ENCODE results near the gene NAP1L5. TPM values are rescaled to one million over a fixed set of nuclear protein-coding genes. Genes with fewer than 3 reads are reported as not detected.
A peak's percentile ranks its signal among the peaks of the same experiment; 100 is the strongest.

Gene NAP1L5
- total RNA-seq, 1 donor: 6.0 TPM

GRCh38 chr4:88698519-88698918 lies 890 bp upstream of the NAP1L5 start:
- TF ChIP-seq CTCF (IDR thresholded peaks at IDR 0.05; ENCODE audit: insufficient read depth, low read length): no peak
- H3K4me3 ChIP-seq (ENCODE audit: low read depth, low read length): no peak overlapping the region
- DNase-seq (ENCODE audit: low read depth): no peak

GRCh38 chr4:88697141-88697540 lies 488 bp downstream of the NAP1L5 start:
- H3K4me3 ChIP-seq (ENCODE audit: low read depth, low read length): peak overlapping the region; percentile 78
- TF ChIP-seq CTCF (IDR thresholded peaks at IDR 0.05; ENCODE audit: insufficient read depth, low read length): no peak
- DNase-seq (ENCODE audit: low read depth): peak; percentile 34

- H3K4me3 ChIP-seq (ENCODE audit: low read depth, low read length): peak overlapping the region; percentile 78
- peak; percentile 33 for DNase-seq (ENCODE audit: low read depth)
- no peak for TF ChIP-seq CTCF (IDR thresholded peaks at IDR 0.05; ENCODE audit: insufficient read depth, low read length)
These were observed 999 bp downstream of the NAP1L5 start for GRCh38 chr4:88696630-88697029.

GRCh38 chr4:88693792-88694191 lies 3.8 kb downstream of the NAP1L5 start:
- TF ChIP-seq CTCF (IDR thresholded peaks at IDR 0.05; ENCODE audit: insufficient read depth, low read length): no peak

GRCh38 chr4:88690355-88690754 lies 7.3 kb downstream of the NAP1L5 start:
- no peak overlapping the region for H3K4me3 ChIP-seq (ENCODE audit: low read depth, low read length)
- DNase-seq (ENCODE audit: low read depth): peak; percentile 79
- TF ChIP-seq CTCF (IDR thresholded peaks at IDR 0.05; ENCODE audit: insufficient read depth, low read length): no peak

More at GRCh38 chr4:88693792-88694191, 3.8 kb downstream of the NAP1L5 start:
- no peak for DNase-seq (ENCODE audit: low read depth)
- H3K4me3 ChIP-seq (ENCODE audit: low read depth, low read length): no peak overlapping the region

GRCh38 chr4:88681209-88681608 lies 16.4 kb downstream of the NAP1L5 start:
- H3K4me3 ChIP-seq (ENCODE audit: low read depth, low read length): no peak overlapping the region
- DNase-seq (ENCODE audit: low read depth): no peak
- no peak for TF ChIP-seq CTCF (IDR thresholded peaks at IDR 0.05; ENCODE audit: insufficient read depth, low read length)

GRCh38 chr4:88675543-88675942 lies 22.1 kb downstream of the NAP1L5 start:
- DNase-seq (ENCODE audit: low read depth): peak; percentile 68
- no peak for TF ChIP-seq CTCF (IDR thresholded peaks at IDR 0.05; ENCODE audit: insufficient read depth, low read length)

More at GRCh38 chr4:88675543-88675942, 22.1 kb downstream of the NAP1L5 start:
- no peak overlapping the region for H3K4me3 ChIP-seq (ENCODE audit: low read depth, low read length)
